Calu3 (cell line): ENCODE measurements around the gene OR4D5. TPM values are rescaled to one million over a fixed set of nuclear protein-coding genes. Genes with fewer than 3 reads are reported as not detected.

ENCODE experiments used
- BruUV-seq: library from RNA; stranded (reverse); fragments of 400-500 nt; replicated peaks from 2 replicates; lab custom pipeline; 2021; lab: Mats Ljungman, UMichigan
- CTCF ChIA-PET: fragments of 300-600 bp; sonication (Branson Sonifier 250); formaldehyde crosslinking; loops from one replicate; lab custom pipeline; 2022; ENCODE audit warnings: antibody characterized with exemption; lab: Charles Lee
- DNase-seq: peaks from one replicate; pipeline ENCODE4 v3.0.0; 2022
- H3K27ac Mint-ChIP-seq: one replicate; pipeline ENCODE4 v1.8.0; 2022; ENCODE audit warnings: mixed read lengths; ENCODE audit not compliant: unreplicated experiment
- H3K27me3 Mint-ChIP-seq: one replicate; pipeline ENCODE4 v1.8.0; 2022; ENCODE audit warnings: mixed read lengths; ENCODE audit not compliant: unreplicated experiment
- H3K36me3 Mint-ChIP-seq: one replicate; pipeline ENCODE4 v1.8.0; 2022; ENCODE audit warnings: mild to moderate bottlenecking, moderate library complexity, mixed read lengths; ENCODE audit not compliant: insufficient read depth, unreplicated experiment
- H3K4me1 Mint-ChIP-seq: one replicate; pipeline ENCODE4 v1.8.0; 2022; ENCODE audit warnings: mild to moderate bottlenecking, low read depth, mixed read lengths; ENCODE audit not compliant: unreplicated experiment
- H3K4me3 Mint-ChIP-seq: one replicate; pipeline ENCODE4 v1.8.0; 2022; ENCODE audit warnings: mild to moderate bottlenecking, low read depth, moderate library complexity, mixed read lengths; ENCODE audit not compliant: unreplicated experiment
- H3K9me3 Mint-ChIP-seq: one replicate; pipeline ENCODE4 v1.8.0; 2022; ENCODE audit warnings: low read depth, mixed read lengths; ENCODE audit not compliant: unreplicated experiment
- CTCF ChIP-seq: fragments of 200-600 bp; IDR thresholded peaks from one replicate; pipeline ENCODE4 v1.8.0; 2022; ENCODE audit warnings: antibody characterized with exemption; ENCODE audit not compliant: unreplicated experiment
- intact Hi-C: fragments of 100-400 bp; cut with micrococcal nuclease; formaldehyde crosslinking; loops from one replicate; pipeline ENCODE4 v1.10.0; 2022; ENCODE audit not compliant: unreplicated experiment
- total RNA-seq: library from RNA; stranded (reverse); gene quantifications from 2 replicates; pipeline ENCODE4 v1.2.3, GENCODE V29; 2022

Gene OR4D5
- total RNA-seq, 1 experiment from 2014 or later: not detected

- Mint-ChIP-seq H3K4me1 (no peaks in the 10 kb centered on the region), H3K9me3 (peaks cover 15% of the 10 kb centered on the region), H3K27ac (no peak overlapping the region), H3K4me3 (no peak overlapping the region), H3K36me3 (no peaks in the 10 kb centered on the region), H3K27me3 (no peaks in the 10 kb centered on the region)
- DNase-seq: no peak
- no peak for TF ChIP-seq CTCF
- BruUV-seq: no TSS peak
- intact Hi-C loops: no loop called here
- CTCF ChIA-PET: no interaction called here
These were observed 17.3 kb downstream of the OR4D5 start for GRCh38 chr11:123956752-123957151.

- Mint-ChIP-seq H3K9me3 (peaks cover 5% of the 10 kb centered on the region), H3K4me1 (no peaks in the 10 kb centered on the region), H3K27ac (no peak overlapping the region), H3K36me3 (no peaks in the 10 kb centered on the region), H3K4me3 (no peak overlapping the region), H3K27me3 (no peaks in the 10 kb centered on the region)
- intact Hi-C loops: no loop called here
- DNase-seq: no peak
- CTCF ChIA-PET: no interaction called here
- no peak for TF ChIP-seq CTCF
- no TSS peak for BruUV-seq
These were observed 34.4 kb downstream of the OR4D5 start for GRCh38 chr11:123973816-123974215.

DNA sequence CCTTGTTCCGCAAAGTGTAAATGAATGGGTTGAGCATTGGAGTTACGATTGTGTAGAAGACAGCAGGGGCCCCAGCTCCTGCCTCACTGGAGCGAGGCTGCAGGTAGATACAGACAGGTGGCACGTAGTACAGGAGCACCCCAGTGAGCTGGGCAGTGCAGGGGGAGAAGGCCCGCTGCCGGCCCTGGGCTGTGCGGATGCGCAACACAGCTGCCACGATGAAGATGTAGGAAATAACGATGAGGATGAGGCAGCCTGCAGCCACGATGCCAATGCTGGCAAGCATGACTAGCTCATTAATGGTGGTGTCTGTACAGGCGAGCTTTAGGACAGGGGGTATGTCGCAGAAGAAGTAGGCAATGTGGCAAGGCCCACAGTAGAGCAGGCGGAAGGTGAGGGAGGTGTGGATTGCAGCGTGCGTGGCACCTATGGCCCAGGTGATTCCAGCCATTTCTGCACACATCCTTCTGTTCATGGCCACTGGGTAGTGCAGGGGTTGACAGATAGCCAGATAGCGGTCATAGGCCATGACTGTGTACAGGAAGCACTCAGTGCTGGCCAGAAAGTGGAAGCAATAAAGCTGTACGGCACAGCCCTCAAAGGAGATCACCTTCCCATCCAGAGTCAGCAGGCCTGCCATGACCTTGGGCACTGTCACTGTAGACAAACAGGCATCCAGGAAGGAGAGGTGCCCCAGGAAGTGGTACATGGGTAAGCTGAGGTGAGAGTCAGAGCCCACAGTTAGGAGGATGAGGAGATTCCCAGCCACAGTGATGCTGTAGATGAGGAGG is 37.5 kb downstream of the OR4D5 start:
- no peaks in the 10 kb centered on the region for H3K4me1 Mint-ChIP-seq
- peaks cover 5% of the 10 kb centered on the region for H3K9me3 Mint-ChIP-seq
- CTCF ChIA-PET: no interaction called here
- no peak for TF ChIP-seq CTCF
- H3K4me3 Mint-ChIP-seq: no peak overlapping the region
- no peaks in the 10 kb centered on the region for H3K36me3 Mint-ChIP-seq
- BruUV-seq: no TSS peak
- no peak overlapping the region for H3K27ac Mint-ChIP-seq
- DNase-seq: no peak
- no peaks in the 10 kb centered on the region for H3K27me3 Mint-ChIP-seq
- intact Hi-C loops: no loop called here

DNA sequence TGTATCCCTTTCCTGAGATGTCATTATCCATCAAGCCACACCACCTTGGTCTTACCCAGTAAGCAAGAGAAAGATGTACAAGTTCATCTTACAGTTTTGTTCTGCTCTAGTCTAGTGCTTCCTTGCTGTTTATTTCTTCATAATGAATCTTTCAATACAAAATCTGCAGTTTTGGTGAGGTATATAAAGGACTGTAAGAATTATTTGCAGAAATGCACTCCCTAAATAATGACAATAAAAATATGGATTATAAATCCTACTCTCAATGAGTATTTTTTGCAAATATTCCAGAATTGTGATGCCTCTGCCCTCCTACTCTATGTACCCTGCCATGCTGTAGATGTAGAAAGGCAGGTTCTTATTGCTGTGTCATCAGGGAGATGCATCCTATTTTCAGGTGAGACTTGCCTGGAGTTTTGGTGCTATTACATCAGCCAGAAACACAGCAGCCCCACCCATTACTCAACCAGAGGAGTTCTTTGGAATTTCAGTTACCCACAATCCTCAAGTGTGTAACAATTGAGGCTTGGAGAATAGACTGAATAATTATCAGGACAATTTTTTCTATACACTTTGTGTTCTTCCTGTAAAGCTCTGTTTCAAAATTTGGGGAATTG is 38.4 kb downstream of the OR4D5 start, which contains the start of gene OR10S1:
Gene OR10S1 (minus strand): TSS at position 51 of the 617 bp plus-strand sequence. CDS start 117 bp downstream, outside the sequence.
- Mint-ChIP-seq H3K4me3 (no peak within 1 kb of the TSS), H3K36me3 (no peaks in the 10 kb centered on the region), H3K4me1 (no peaks in the 10 kb centered on the region), H3K27ac (no peak within 1 kb of the TSS), H3K9me3 (peaks cover 8% of the 10 kb centered on the region), H3K27me3 (no peaks in the 10 kb centered on the region)
- DNase-seq: no peak
- CTCF ChIA-PET: no interaction called here
- no TSS peak for BruUV-seq
- TF ChIP-seq CTCF: no peak
- intact Hi-C loops: no loop called here
